AG08395 (cell line): ENCODE results near the gene AMZ1.
A peak's percentile ranks its signal among the peaks of the same experiment; 100 is the strongest.
"Not testable (repeated sequence)": the region's sequence is repeated elsewhere in the genome, so short reads cannot be mapped to it uniquely, and the experiment has no call there.

Experiments used
- DNase-seq: peaks from one replicate; pipeline ENCODE4 v3.0.0; 2012; ENCODE audit warnings: mixed read lengths, low spot score

Gene AMZ1

DNA sequence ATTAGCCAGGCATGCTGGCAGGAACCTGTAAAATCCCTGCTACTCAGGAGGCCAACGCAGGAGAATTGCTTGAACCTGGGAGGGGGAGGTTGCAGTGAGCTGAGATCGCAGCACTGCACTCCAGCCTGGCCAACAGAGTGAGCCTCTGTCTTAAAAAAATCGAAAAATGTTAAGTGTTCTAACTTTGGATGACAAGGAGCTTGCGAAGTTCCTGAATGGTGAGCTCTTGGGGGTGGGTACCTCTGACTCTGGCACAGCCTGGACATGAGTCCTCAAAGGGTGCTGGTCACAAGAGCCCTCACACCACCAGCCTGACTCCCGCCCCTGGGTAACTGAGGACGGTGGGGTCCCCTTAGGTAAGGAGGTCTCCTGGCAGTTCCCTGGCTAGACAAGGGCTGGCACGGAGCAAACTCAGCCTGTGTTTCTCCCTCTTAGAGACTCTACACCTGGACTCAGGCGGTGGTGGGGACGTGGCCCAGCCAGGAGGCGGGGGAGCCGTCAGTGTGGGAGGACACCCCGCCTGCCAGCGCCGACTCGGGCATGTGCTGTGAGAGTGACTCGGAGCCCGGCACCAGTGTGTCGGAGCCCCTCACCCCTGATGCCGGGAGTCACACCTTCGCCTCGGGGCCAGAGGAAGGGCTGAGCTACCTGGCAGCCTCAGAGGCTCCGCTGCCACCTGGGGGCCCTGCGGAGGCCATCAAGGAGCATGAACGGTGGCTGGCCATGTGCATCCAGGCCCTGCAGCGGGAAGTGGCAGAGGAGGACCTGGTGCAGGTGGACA is 24.1 kb downstream of the AMZ1 start:
- DNase-seq = no peak

- DNase-seq = no peak
Measured at GRCh38 chr7:2713370-2713769, 25.4 kb downstream of the AMZ1 start.

- DNase-seq = no peak
Measured at GRCh38 chr7:2713978-2714377, 26.0 kb downstream of the AMZ1 start.

- DNase-seq = no peak
Measured at GRCh38 chr7:2714636-2715035, 26.6 kb downstream of the AMZ1 start.

- DNase-seq = no peak
Measured at GRCh38 chr7:2715341-2716231, 27.6 kb downstream of the AMZ1 start.

DNA sequence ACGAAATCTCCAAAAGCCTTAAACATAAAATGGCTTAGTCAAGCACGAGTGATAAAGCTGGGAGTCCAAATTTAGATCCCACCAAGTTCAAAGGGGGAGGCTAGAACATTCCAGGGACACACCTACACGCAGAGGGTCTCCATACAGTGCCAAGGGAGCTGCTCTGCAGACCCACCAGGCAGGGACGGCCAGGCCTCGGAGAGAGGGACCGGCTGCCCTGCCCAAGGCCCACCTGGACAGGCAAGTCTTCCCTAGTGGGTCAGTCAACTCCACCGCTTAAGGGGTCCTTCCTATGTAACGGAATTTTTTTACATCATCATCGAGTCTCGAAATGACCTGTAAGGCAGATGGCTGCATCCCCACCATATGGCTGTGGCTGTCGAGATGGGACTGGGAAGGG is 28.5 kb downstream of the AMZ1 start:
- DNase-seq = no peak

GRCh38 chr7:2716906-2717292 is 28.9 kb downstream of the AMZ1 start:
- DNase-seq = no peak

- DNase-seq = no peak
Measured at GRCh38 chr7:2717293-2718261, 29.6 kb downstream of the AMZ1 start.

DNA sequence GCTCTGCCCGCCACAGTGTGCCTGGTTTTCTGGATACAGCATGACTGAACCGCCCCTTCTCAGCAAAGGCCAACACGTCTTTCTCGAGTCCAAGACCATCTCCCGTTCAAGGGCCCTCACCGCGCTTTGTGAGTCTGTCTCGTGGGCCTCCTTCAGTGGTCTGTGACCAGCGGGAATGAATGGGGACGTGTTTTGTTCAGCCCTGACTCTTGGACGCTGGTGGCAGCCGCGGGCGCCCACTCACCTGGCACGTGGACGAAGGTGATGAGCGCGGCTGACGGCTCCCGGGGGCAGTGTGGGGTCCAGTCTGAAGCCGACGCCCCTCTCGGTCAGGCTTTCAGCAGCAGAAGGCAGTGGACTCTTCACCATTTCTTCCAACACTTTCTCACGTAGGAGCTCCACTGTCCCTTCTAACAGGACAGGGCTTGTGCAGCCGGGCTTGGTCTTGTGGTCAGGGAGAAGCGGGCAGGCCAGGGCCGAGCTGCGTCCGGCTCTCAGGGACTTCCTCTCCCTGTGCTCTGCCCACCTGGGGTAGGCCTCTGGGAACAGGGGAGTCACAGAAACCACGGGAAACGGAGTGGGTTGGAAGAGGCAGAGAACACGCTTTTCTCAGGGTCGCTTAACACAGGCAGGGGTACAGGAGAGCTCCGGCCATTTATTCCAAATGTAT is 30.4 kb downstream of the AMZ1 start:
- no peak for DNase-seq

GRCh38 chr7:2719007-2719406 is 31.0 kb downstream of the AMZ1 start:
- DNase-seq = peak; percentile 30

GRCh38 chr7:2720024-2720423 is 32.0 kb downstream of the AMZ1 start:
- no peak for DNase-seq

- DNase-seq = no peak
Measured at GRCh38 chr7:2721842-2722241, 33.8 kb downstream of the AMZ1 start.

GRCh38 chr7:2722591-2722990 is 34.6 kb downstream of the AMZ1 start:
- DNase-seq = no peak

GRCh38 chr7:2723138-2723850 is 35.3 kb downstream of the AMZ1 start:
- DNase-seq = no peak

DNA sequence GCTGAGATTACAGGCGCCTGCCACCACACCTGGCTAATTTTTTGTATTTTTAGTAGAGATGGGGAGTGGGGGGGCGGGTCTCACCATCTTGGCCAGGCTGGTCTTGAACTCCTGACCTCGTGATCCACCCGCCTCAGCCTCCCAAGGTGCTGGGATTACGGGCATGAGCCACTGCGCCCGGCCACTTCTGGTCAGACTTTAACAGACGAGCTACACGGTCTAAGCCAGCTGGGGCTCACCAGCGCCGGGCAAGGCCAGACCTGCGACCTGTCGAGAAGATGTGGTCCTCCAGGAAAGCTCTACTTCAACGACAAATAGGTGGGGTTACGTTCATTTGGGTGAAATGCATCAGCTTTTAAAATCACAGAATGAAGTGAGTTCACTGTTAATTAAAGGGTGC is 36.0 kb downstream of the AMZ1 start:
- not testable (repeated sequence) for DNase-seq

GRCh38 chr7:2724453-2725177 is 36.6 kb downstream of the AMZ1 start:
- no peak for DNase-seq

DNA sequence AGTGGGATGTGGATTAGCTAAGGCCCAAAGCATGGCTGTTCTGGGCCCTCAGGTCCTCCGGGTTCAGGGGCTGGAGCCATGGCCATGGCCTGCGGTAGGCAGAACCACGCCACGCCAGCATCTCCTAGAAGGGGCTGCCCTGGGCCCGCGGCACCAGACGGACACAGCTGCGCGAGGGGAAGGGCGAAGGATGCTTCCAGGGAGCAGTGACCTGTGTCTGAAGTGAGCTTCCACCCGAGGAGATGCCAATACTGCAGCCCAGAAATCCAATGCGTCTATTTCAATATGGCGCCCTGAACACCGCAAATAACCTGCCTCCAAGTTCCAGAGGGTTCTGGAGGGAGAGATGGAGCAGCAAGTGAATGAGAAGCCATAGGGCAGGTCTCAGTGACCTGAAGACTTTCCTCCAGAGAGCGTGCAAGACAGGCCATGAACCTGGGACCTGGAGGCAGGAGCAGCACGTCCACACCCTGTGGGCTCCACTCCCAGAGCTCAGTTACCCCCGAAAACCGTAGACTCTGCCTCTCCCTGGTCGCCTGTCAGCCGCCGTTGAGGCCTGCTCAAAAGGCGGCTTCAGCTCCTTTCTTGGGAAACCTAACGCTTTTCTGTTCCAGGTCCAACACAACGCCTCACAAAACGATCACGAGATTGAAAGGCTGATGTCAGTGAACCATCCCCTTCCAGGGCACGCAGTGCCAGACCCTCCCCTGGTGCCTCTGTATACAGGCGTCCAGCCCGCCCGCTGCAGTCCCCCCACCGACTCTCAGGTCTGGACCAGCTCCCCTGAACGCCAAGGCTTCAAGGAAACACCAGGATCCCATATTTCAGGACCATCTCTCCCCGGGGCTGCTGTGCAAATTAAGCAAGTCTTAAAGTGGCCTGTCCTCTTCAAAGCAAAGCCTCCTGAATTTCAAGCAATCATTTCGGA is 37.4 kb downstream of the AMZ1 start:
- DNase-seq = no peak

DNA sequence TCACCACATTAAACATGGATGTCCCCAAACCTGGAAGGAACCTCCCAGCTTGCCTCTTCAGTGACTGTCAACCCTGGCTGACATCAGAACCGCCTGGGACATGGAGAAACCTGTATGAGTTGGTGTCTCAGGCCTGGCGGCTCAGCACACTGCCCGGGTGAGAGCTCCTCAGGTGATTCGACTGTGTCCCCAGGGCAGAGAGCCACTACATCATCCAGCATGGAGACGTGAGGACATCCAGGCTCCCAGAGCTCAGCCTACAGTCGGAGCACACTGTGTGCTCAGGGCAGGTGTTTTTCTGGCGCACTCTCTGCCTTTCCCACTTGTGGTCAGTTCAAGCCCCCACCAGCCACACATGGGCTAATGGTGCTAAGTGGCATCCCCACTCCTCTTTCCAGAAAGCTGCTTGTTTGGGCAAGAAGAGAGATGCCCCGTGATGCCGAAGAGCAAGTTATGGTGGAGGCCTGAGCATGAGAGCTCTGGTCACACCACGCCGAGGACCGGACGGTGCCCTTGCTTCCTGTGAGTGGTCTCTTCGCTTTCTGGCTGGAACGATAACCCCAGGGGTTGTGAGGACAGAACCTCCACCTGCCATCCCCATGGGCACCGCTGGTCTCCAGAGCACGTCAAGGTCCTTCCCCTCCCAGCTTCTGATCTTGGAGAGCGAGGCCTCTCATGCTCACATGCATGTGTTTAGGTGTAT is 38.5 kb downstream of the AMZ1 start:
- no peak for DNase-seq
